HG02588 (cell line): Measurements from ENCODE around the gene GPR158.

Source experiments
- ATAC-seq: cut with Tn5 transposase; IDR thresholded peaks from one replicate; pipeline ENCODE4 v1.9.1; 2021; ENCODE audit warnings: mild to moderate bottlenecking, moderate library complexity; ENCODE audit not compliant: unreplicated experiment

The GPR158 gene

DNA sequence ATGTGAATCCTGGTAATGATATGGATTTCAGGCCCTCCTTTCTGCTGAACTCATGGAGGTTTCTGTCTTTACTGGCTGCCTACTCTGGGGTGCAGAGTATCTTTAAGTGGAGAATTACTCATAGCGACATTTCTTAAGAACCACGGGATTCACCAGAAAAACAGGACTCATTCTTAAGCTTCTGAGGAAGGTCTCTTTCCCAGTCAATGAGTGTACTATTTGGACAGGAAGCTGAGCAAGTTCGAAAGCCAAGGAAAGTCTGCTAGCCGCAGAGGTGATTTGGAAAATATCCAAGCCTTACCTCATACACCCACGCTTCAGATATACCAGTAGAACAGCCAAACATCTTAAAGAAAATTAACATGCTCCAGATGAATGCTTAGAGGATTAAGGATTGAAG, 381.7 kb downstream of the GPR158 start:
- no peak for ATAC-seq

DNA sequence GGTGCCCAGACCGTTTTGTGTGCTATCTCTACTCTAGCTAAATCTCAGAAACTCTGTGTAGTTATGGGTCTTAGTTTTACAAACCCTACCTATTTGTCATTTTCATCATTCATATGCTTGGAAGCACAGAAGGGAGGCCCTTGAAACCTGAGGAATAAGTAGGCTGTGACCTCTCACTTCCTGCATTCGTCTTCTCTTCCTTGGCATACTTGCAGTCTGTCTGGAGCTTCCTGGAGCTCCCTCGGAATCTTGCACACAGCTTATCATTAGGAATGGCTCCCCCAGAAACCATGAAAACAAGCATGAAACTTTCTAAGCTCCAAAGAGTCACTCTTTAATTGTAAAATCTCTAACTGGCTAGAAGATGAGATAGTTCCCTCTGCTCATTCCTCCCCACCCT, 382.3 kb downstream of the GPR158 start:
- ATAC-seq: no peak

DNA sequence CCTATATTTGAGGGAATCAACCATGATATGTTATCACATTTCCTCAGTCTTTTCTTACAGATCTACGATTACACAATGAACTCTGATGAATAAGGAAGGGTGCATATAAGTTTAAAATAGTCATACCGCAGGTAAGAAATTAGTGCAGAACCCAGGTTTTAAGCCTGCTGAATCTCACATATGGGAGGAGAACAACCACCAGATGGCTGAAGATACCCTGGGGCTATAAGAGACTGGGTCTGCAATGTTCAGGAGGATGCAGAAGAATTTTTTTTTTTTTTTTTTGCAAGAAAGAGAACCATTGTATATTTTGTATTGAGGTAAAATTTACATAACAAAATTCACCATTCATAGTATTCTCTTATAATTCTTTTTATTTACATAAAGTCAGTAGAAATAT, 387.0 kb downstream of the GPR158 start:
- ATAC-seq: no peak

DNA sequence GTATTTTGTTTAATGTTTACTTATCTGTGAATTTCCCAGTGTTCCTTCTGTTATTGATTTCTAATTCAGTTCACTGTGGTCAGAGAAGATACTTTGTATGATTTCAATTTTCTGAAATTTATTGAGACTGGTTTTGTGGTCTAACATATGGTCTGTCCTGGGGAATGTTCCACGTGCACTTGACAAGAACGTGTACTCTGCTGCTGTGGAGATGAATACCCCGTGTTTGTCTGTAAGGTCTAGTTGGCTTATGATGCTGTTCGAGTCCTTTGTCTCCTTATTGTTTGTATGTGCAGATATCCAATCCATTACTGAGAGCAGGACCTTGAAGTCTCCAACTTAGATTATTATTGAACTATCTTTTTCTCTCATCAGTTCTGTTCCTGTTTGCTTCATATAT, 387.7 kb downstream of the GPR158 start:
- ATAC-seq: no peak

DNA sequence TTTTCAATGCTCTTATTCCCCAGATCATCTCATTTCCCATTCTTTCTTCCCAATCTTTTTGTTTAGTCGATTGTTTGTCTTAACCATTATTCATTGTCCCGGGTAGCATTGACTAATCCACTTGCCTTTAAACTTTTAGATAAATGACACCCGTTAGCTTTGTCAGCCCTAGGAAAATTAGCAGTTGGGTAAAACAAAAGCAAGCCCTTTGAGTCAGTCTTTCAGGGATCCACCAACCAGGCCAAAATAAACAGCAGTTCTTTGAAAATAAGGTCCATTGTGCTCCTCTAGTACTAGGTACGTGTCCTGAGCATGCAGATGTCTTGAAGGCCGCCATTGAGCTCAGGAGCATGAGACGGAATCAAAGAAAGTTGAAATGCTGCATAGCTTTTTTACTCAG, 389.6 kb downstream of the GPR158 start:
- ATAC-seq: no peak

DNA sequence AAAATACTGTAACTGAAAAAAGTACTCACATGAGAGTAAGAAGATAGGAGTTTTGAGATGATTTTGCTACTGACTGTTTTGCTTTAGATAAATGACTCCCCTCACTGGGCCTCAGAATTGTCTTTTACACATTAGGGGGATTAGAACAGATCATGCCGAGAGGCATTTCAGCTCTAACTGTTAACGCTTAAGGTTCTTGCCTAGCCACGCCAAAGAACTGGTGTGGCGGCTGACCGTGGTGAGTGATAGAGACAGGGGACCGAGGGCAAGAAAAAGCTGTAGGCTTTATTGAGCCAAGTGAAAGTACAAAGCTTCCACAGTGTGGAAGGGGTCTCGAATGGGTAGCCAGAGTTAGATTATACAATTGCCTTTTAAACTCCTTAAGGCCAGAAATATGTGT, 390.8 kb downstream of the GPR158 start:
- no peak for ATAC-seq

DNA sequence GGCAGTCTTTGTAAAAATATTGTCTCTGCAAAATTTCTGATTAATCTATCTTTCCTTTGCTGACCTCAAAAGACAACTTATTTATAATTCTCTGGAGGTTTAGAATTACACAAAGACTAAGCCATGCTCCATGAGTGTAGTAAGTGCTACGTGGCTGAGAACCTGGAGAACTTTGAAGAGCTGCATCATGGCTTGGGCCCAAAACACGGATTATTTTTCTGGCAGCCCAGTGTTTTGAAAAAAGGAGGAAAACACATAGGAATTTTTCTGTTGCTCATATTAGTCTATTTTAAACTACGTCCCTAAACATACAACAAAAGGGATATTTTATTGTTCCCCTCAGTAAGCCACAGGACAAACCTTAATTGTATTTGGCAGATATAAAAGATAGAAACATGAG, 398.5 kb downstream of the GPR158 start:
- ATAC-seq: no peak

DNA sequence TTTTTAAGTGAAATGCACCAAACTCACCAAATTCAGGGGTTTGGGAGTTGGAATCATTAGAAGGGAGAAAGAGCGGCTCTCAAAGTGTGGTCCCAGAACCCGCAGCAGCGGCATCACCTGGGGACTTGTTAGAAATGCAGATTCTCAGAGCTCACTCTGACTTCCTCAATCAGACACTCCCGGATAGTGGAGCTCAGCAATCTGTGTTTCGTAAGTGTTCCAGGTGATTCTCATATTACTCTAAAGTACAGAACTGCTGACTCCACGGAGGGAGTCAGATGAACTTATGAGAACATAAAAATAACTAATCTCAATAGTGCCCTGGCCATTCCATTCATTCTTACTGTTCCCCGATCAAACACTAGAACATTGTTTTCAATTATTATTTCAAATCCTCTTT, 400.5 kb downstream of the GPR158 start:
- ATAC-seq: no peak

DNA sequence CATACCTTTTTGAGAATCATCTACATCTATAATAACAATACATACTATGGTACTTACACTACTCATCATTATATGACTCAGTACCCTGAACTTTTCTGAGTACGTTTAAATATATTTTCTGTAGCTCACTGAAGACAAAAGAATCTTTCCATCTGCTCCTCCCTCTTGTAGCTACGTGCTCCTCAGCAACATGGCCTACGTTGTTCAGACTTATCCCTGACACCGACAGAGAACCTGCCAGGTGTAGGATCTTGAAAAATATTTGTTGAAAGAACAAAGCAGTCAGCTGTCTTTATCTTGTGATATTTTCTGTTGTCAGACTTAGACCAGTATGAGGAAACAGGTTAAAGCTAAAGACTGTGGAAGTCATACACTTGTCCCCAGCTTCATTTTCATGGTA, 403.3 kb downstream of the GPR158 start:
- no peak for ATAC-seq

DNA sequence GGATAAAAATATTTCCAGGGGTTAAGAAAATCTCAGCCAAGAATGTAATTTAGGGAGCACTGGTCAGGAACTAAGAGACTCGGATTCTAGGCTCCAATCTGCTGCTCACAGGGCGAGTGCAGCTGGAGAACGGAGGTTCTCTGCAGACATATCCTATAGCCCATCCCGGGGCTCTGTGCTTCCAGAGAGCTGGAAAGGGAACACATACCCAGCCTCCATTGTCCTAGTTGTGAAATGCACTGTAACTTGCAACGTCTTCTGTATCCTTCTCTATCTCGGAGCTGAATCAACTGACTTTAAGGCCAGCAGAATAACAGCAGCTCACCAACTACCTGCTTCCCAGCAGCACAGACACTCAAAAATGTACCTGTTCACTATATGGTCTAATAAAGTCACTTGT, 408.2 kb downstream of the GPR158 start:
- ATAC-seq: no peak

DNA sequence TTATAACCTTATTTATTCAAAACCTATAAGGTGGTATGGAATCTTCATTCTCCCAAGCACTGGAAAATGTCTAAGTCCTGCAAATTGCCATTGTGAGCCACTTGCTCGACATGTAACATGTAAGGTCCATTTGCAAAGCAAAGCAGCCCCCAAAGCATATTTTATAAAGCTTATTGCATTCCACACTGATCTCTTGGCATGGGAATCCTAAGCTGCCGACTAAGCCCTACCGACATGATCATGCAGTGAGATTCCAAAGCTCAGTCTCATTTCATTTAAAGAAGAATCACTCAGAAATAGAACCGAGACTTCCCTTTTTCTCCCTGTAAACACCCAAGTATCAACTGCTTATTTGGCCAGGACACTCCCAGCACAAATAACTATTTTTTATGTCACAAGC, 425.9 kb downstream of the GPR158 start:
- no peak for ATAC-seq

DNA sequence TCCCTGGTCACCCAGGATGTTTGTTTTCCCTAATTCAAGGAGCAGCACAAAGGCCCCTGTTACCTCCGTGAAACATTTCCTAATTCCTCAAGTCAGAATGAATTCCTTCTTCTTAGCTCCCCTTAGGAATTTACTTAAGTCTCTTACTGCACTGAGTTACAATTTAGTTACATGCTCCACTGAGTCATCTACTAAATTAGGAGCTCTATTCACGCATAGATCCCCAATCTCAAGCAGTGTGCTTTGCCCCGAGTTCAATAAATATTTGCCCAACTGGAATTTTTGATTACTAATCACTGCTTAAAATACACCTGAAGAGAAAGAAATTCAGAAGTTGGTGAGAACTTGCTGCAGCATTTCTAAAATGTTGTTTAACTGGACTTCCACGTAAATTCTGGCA, 429.8 kb downstream of the GPR158 start:
- no peak for ATAC-seq

DNA sequence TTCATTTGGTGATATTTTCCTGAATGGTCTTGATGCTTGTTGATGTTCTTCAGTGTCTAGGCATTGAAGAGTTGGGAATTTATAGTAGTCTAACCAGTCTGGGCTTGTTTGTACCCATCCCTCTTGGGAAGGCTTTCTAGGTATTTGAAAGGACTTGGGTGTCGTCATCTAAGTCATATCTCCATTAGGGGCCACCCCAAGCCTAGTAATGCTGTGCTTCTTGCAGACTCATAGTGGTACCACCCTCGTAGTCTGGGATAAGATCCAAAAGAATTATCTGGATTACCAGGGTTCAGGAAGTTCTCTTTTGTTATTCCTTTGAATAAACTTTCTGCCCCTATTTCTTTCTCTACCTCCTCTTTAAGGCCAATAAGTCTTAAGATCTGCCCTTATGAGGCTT, 439.9 kb downstream of the GPR158 start:
- no peak for ATAC-seq

DNA sequence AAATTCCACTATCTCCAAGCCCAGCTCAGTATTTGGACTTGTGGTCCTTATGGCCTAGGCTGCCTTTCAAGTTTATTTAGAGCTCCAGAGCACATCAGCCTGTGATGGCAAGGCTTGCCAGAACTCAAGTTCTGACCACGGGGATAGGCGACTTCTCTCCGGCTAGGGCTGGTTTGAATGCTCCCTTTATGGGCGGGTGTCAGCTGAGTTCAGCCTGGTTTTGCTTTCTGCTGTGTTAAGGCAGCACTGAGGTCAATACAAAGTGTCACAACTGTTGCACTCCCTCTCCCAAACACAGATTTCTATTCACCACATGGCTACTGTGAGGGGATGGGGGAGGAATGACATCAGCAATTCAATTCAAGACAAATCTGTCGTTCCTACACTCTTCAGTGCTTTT, 441.1 kb downstream of the GPR158 start:
- no peak for ATAC-seq

DNA sequence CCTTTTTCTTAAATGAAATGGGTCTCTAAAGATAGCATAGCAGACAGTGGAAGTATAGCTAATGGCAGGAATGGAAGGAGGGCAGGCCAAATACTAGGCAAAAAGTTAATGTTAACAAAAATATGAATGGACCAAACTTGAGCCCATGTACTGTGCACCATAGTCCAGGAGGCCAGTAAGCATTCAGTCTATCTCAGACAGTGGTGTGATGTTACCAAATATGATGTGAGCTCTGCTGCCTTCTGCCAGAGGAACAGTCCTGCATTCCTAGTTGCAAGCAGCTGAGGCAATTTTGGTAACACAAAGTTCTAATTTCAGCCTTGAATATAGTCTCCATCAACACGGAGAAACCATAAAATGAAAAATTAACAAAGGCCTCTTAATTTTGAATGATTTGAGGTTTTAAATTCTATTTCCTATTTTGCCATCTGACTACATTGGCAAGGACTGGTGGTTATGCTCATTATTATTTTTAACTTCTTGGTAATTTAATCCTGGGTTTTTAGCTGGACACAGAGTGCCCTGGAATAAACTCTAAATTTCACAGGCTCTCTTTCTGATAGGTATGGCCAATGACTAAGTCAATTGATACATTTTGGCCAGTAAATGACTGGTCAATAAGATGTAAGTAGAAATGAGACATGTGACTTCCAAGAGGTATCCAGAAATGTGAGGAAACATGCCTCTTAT, 442.2 kb downstream of the GPR158 start:
- ATAC-seq: no peak

DNA sequence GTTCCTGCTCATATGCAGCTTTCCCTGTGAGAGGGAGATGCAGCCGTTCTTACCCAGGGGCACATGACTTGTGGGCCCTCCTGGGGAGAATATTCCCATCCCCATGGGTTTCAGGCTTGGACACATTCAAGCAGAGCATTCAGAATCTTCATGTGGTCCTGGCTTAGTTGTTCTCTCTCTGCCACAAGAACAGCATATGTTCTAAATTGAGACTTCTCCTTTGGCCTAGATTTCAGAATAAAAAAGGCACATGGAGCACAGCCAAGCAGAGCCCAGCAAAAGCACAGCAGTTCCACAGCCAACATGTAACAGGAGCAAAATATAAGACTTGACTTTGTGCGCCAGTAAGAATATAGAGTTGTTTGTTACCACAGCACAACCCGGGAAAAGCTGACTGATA, 452.8 kb downstream of the GPR158 start:
- ATAC-seq: no peak

DNA sequence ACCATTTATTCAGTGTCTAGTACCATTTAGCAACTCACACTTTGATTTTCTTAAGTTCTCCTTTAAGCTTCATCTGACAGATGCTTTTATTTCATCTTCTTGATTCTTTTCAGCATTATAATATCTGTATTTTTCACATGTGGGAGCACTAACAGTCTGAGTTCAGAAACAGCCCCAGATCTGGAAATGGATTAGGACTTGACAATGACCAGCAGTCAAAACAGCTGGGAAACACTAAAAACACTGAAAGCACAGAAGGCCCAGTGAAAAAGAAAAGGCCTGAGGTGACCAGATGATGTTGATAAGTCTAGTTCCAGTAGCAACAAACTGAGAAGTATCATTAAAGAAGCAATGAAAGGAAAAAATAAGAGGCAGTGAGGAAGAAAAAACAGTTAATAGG, 454.5 kb downstream of the GPR158 start:
- ATAC-seq: no peak

DNA sequence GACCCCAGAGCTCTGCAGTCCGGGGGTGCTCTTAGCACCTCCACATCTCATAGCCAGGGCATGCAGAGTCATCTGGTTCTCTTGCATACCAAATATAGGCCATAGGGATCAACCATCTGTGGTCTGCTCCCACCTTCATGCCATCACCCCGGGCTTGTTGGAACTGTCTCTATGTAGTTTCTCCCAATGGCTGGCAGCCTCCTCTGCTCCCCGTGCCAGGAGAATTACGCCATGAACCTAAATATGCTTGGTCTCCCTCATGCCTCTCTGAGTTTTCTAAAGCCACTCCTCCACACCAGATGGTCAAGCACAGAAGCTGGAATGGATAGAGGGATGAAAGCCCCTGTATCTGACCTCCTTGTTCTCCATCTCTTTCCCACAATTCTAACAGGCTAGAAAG, 456.7 kb downstream of the GPR158 start:
- no peak for ATAC-seq

DNA sequence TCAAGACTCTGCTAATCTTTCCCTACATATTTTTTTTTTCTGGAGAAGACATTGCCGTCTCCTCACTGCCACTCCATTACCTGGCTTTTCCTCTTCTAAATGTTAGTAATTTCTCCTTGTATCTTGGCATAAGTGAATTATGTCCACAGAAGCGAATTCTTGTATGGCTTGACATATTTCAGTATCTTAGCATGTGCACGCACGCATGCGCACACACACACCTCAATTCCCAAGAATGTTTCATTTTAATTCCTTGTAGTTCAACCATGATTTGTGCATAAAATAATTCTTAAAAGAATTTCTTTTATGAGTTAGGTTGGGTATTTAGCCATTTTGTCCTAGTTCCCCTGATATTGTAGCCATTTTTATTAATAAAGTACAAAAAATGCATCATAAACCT, 458.0 kb downstream of the GPR158 start:
- ATAC-seq: no peak

DNA sequence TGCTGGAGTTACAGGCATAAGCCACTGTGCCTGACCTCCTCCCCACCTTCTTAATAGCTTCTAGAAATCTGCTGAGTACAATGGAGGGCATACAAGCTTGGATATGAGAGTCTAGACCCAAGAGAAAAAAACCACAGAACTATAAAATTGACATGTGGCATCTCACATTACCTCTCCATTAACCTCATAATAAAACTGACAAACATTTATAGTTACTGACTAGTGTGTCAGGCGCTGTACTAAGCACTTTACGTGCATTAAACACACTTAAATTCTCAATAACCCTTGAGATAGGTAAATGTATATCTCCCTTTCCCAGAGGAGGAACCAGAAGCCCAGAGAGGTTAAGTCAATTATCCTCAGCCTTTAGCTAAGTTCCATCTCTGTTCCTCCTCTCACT, 458.7 kb downstream of the GPR158 start:
- no peak for ATAC-seq

DNA sequence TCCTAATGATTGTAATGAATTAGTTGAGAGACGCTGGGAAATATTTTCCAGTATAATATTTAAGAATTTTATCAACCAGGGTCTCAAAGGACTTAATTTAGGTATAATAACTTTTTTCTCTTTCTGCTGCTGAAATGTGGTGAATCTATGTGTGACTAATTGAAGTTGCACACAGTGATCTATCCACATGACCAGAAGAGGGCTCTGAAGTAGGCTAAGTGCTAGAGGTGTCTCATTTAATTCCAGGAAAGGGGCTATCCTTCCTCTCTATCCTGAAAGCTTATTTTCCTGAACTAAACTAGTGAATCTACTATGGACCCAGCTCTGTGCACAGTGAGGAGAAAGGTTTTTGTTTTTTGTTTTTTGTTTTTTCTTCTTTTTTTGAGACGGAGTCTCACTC, 464.8 kb downstream of the GPR158 start:
- ATAC-seq: no peak

DNA sequence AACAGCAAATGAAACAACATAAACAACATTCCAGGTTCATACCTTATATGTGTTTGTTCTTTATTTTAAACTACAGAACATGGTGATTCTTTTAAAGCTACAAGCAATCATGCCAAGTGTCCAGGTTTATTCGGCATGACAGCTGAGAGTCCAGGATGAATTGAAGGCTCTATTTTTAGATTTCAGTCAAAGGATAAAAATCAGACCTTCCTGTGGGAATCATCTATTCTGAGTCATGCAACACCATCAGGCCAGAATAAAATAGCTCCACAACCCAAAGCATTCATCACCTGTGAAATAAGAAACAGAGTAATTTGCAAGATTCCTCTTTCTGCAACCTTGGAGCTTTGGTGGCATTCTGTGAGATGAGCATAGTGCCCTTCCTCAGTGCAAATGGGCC, 466.8 kb downstream of the GPR158 start:
- no peak for ATAC-seq

DNA sequence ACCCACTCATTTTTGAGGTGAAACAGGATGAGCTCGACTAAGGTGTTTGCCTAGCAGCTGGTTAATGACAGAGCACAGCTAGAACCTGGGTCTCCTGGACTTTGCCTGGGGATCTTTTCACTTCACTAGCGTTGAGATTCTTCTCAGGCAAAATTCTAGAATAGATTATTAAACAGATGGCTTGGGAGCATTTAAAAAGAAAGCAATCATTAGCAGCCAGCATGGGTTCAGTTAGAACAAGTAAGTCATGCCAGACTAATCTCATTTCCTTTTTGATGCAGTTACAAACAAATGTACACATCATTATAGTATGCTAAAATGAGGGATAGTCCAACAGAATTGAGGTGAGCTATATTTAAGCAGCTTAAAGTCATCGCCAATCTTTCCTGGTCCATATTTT, 467.9 kb downstream of the GPR158 start:
- no peak for ATAC-seq

DNA sequence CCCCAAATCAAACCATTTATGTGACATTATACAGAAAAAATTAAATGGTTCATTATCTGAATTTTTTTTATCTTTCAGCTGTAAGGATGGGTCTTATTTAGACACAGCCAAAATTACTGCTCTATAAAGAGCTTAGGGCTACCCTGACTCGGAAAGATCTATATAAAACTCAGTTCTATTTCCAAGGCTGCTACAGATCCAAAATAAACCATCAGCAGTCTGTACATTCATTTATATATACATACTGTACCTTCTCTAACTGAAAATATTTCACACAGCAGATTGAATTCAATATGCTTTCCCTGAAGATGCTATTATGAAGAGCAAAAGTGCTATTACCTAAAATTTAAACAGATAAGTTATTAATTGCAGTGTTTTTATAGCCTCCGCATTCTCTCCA, 471.6 kb downstream of the GPR158 start:
- no peak for ATAC-seq
